HEK293T (cell line): ENCODE data around the gene TMEM238L.

Experiments used
- ARNT ChIP-seq: fragments of 450-650 bp; IDR thresholded peaks from 2 replicates; pipeline ENCODE4 v1.6.1; 2017; ENCODE audit warnings: mild to moderate bottlenecking
- BHLHE40 ChIP-seq: fragments of 450-650 bp; IDR thresholded peaks from 2 replicates; pipeline ENCODE4 v1.6.1; 2016; ENCODE audit warnings: mild to moderate bottlenecking, moderate library complexity, borderline replicate concordance
- ELF4 ChIP-seq: fragments of 450-650 bp; IDR thresholded peaks from 2 replicates; pipeline ENCODE4 v1.6.1; 2017; ENCODE audit warnings: antibody characterized with exemption
- FOXA1 ChIP-seq: fragments of 450-650 bp; IDR thresholded peaks from 2 replicates; pipeline ENCODE4 v1.6.1; 2016; ENCODE audit warnings: mild to moderate bottlenecking
- FOXK2 ChIP-seq: fragments of 450-650 bp; IDR thresholded peaks from 2 replicates; pipeline ENCODE4 v1.6.1; 2016; ENCODE audit warnings: mild to moderate bottlenecking
- FOXM1 ChIP-seq: fragments of 450-650 bp; IDR thresholded peaks from 2 replicates; pipeline ENCODE4 v1.6.1; 2017; ENCODE audit warnings: mild to moderate bottlenecking, borderline replicate concordance
- HDGF ChIP-seq: fragments of 450-650 bp; IDR thresholded peaks from 2 replicates; pipeline ENCODE4 v1.6.1; 2017; ENCODE audit warnings: antibody characterized with exemption, borderline replicate concordance
- LEF1 ChIP-seq: fragments of 450-650 bp; IDR thresholded peaks from 2 replicates; pipeline ENCODE4 v1.6.1; 2017; ENCODE audit warnings: mild to moderate bottlenecking, borderline replicate concordance
- SP1 ChIP-seq: fragments of 450-650 bp; IDR thresholded peaks from 2 replicates; pipeline ENCODE4 v1.6.1; 2017
- SUZ12 ChIP-seq: fragments of 450-650 bp; IDR thresholded peaks from 2 replicates; pipeline ENCODE4 v1.6.1; 2016; ENCODE audit warnings: mild to moderate bottlenecking
- TARDBP ChIP-seq: fragments of 450-650 bp; IDR thresholded peaks from 2 replicates; pipeline ENCODE4 v1.6.1; 2016
- ZNF384 ChIP-seq: fragments of 450-650 bp; IDR thresholded peaks from 2 replicates; pipeline ENCODE4 v1.6.1; 2016

GRCh38 chr17:10790491-10791401 lies 13.2 kb downstream of the TMEM238L start:
- TF ChIP-seq BHLHE40 = no peak
- no peak for TF ChIP-seq ARNT
- no peak for TF ChIP-seq FOXA1
- TF ChIP-seq FOXM1 = no peak
- TF ChIP-seq SP1 = no peak
- no peak for TF ChIP-seq ELF4
- TF ChIP-seq FOXK2 = no peak
- TF ChIP-seq ZNF384 = no peak
- TF ChIP-seq LEF1 = no peak
- TF ChIP-seq TARDBP = no peak
- no peak for TF ChIP-seq SUZ12
- no peak for TF ChIP-seq HDGF
